Adrenal gland (tissue), 12 donors: Measurements from ENCODE around the gene TIFAB. TPM values are rescaled to one million over a fixed set of nuclear protein-coding genes. Genes with fewer than 3 reads are reported as not detected.

Experiments
- DNase-seq, 7 donors: peaks; one replicate each; pipeline ENCODE4 v3.0.0-alpha.2; 2019 to 2020
- H3K27ac ChIP-seq, 5 donors: fragments of 200-600 bp; sonication (generic) in 4 of 5; 1 replicate in 3 of 5; 2 replicates in 2 of 5; pipeline versions ENCODE4 v1.5.1 to v1.8.0; 2016 to 2020; ENCODE audit warnings: mild to moderate bottlenecking in 1 of 5
- H3K27me3 ChIP-seq: fragments of 200-600 bp; 2 replicates; pipeline ENCODE4 v1.8.0; 2021
- H3K36me3 ChIP-seq, 2 donors: fragments of 200-600 bp; replicated peaks in 1 of 2; 1 replicate in 1 of 2; 2 replicates in 1 of 2; pipeline versions ENCODE4 v1.5.1 to v1.8.0; 2018 to 2022
- H3K4me1 ChIP-seq, 2 donors: fragments of 200-600 bp; replicated peaks in 1 of 2; 1 replicate in 1 of 2; 2 replicates in 1 of 2; pipeline versions ENCODE4 v1.5.1 to v1.8.0; 2018 to 2021
- H3K4me3 ChIP-seq, 4 donors: fragments of 200-600 bp; sonication (generic) in 3 of 4; one replicate each; pipeline ENCODE4 v1.5.1; 2016 to 2018
- H3K9me3 ChIP-seq, 3 donors: fragments of 200-600 bp; sonication (generic) in 1 of 3; replicated peaks in 1 of 3; 1 replicate in 2 of 3; 2 replicates in 1 of 3; pipeline versions ENCODE4 v1.5.1 to v1.8.0; 2016 to 2021
- POLR2A ChIP-seq, 2 donors: fragments of 450-650 bp; IDR thresholded peaks; one replicate each; pipeline ENCODE4 v1.6.1; 2017; ENCODE audit warnings: antibody characterized with exemption in 2 of 2, mild to moderate bottlenecking in 2 of 2, moderate library complexity in 1 of 2
- WGBS, 4 donors: extraction: QIAGEN DNeasy Blood & Tissue Kit in 2 of 4; methylation state at CpG; one replicate each; pipeline versions ENCODE4 v1.1.5 to v1.1.7; 2013 to 2017; 5-methylcytosine and 5-hydroxymethylcytosine counted together
- intact Hi-C, 2 donors: fragments of 100-400 bp; cut with DNase I; formaldehyde crosslinking; loops; one replicate each; pipeline versions ENCODE4 v1.14.1 to v1.15.0; 2022 to 2023
- polyA plus RNA-seq, 3 donors: library from polyadenylated mRNA; stranded (reverse); fragments of 200-250 nt in 2 of 3; fragments of 350-450 nt in 1 of 3; fragmentation: Illumina TruSeq in 1 of 3; extraction: RNeasy Lipid Tissue Mini Kit (QIAGEN cat#74804) in 1 of 3; gene quantifications; one replicate each; pipeline ENCODE4 v1.2.3, GENCODE V29; 2013 to 2014
- total RNA-seq, 9 donors: library from RNA; depleted of rRNA in 4 of 9; stranded (reverse); fragments of >200 nt in 4 of 9; fragments of 120-200 nt in 1 of 9; fragmentation: NEBNext Ultra II Directional in 1 of 9; extraction: Animal tissue kit (Norgen Biotek cat#: 25700) in 1 of 9; gene quantifications; one replicate each; pipeline versions ENCODE4 v1.1.0 to v1.2.4, GENCODE V29; 2013 to 2023
- TF ChIP-seq, protein P1 (sequence below), 6 experiments: fragments of 450-650 bp in 4 of 6; fragments of 200-600 bp in 2 of 6; sonication (generic) in 1 of 6; IDR thresholded peaks; 1 replicate in 5 of 6; 2 replicates in 1 of 6; pipeline versions ENCODE4 v1.5.1 to v1.8.0; 2016 to 2021; ENCODE audit warnings: antibody characterized with exemption in 6 of 6, mild to moderate bottlenecking in 2 of 6, moderate library complexity in 1 of 6
- donor health status: healthy with polysubstance abuse.
- donor health status: Bipolar disorder and iron deficiency.
- donor health status: DM: yes; HTN: yes; CAD: no.
- donor health status: DM: no; HTN: no; CAD: no.
- donor health status: DM: no; HTN: no; CAD: no.
- donor health status: DM: yes; HTN: yes; CAD: no.

TIFAB gene
- total and polyA plus RNA-seq, 12 donors: 0.06 to 0.08 TPM; not detected in 10

DNA sequence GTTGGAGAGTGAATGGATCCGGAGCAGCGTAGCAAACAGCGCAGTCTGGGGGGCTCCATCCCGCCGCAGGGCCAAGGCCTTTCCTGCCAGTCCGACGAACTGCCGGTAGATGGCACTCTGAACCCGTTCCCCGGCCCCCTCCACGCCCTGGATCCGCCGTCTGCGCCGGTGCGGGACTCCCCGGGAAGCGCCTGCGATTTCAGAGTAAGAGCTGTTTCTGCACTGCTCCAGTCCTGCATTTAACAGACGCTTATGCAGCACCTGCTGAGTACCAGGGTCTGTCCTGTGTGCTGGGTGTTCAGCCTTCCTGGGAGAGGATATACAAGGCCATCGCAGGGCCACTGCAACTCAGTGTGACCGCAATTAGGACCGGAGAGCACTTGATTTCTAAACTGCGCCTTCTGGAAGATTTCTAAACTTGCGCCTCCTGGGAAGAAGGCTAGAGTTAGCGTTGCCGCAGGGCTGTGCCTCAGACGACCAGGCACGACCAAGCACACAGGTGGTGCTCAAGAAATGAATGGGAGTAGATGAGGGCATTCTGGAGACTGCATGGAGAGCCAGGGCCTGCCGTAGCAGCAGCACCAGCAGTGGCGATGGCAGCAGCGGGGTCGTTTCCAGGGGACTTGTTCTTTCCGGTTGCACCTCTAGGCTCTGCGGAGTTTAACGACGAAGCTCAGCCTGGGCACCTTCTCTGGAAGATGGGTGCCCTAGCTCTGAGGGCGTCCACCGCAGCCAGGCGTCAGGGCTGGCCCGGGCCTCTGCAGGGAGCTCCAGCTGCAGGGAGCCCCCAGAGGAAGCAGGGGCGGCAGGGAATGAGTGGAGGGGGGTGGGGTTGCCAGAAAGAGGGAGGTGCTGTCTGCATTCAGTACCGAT, 14.3 kb upstream of the TIFAB start:
- intact Hi-C loops: loop anchor here (2.0 to 5.0 kb wide), 2 partner anchors 86 kb away; no protein-coding TSS in a partner anchor
- Histone ChIP-seq H3K27ac (no peak overlapping the region), H3K27me3 (peaks cover 17% of the 10 kb centered on the region), H3K36me3 (no peaks in the 10 kb centered on the region), H3K4me1 (no peaks in the 10 kb centered on the region), H3K9me3 (no peaks in the 10 kb centered on the region), H3K4me3 (no peak overlapping the region)
- WGBS, 4 donors: 12 to 19% (median 16%) methylated on average over 17 to 43 of the region's 43 CpGs
- TF ChIP-seq, protein P1, sequence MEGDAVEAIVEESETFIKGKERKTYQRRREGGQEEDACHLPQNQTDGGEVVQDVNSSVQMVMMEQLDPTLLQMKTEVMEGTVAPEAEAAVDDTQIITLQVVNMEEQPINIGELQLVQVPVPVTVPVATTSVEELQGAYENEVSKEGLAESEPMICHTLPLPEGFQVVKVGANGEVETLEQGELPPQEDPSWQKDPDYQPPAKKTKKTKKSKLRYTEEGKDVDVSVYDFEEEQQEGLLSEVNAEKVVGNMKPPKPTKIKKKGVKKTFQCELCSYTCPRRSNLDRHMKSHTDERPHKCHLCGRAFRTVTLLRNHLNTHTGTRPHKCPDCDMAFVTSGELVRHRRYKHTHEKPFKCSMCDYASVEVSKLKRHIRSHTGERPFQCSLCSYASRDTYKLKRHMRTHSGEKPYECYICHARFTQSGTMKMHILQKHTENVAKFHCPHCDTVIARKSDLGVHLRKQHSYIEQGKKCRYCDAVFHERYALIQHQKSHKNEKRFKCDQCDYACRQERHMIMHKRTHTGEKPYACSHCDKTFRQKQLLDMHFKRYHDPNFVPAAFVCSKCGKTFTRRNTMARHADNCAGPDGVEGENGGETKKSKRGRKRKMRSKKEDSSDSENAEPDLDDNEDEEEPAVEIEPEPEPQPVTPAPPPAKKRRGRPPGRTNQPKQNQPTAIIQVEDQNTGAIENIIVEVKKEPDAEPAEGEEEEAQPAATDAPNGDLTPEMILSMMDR (IDR thresholded peaks at IDR 0.05): peak; percentile 80 to 90 (median 86)
- TF ChIP-seq POLR2A (IDR thresholded peaks at IDR 0.05): no peak
- DNase-seq: peak; percentile 59 to 82 (median 80)

DNA sequence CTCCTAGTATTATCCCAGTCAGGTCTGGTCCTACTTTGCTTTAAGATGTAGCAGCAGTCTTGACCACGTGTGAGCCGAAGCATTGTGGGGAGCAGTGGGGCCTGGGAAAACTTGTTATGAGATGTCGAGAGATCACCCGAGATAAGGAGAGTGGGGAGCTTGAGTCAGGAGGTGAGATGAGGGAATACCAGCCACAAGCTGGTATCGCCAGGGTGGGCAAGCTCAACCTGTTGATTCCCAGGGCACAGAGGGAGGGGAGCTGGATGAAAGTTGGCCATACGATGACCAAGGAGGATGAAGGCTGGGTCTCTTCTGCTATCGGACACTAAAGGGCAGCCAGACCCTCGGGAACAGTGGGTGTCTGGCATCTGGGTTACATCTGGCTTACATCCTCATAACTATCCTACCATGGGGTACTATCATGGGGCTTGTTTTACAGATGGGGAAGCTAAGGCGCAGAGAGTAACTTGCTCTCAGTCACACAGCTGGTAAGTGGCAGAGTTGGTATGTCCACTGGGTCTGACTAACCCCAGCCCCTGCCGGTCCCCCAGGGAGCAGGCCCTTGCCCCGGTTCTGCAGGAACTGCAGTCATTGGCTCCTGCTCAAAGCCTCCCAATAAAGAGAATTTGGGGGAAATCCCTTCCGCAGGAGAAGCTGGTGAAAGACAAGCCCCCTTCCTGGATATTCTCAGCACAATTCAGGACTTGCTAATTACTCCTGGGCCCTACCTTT, 13.4 kb upstream of the TIFAB start:
- Histone ChIP-seq H3K27me3 (peaks cover 17% of the 10 kb centered on the region), H3K4me1 (no peaks in the 10 kb centered on the region), H3K27ac (no peak overlapping the region), H3K4me3 (no peak overlapping the region), H3K9me3 (no peaks in the 10 kb centered on the region), H3K36me3 (no peaks in the 10 kb centered on the region)
- no peak for TF ChIP-seq POLR2A (IDR thresholded peaks at IDR 0.05)
- TF ChIP-seq, protein P1 (IDR thresholded peaks at IDR 0.05): no peak
- 52 to 68% (median 57%) methylated on average over 9 to 12 of the region's 12 CpGs for WGBS, 4 donors
- no peak for DNase-seq
- intact Hi-C loops: loop anchor here (2.0 to 5.0 kb wide), 2 partner anchors 87 kb away; no protein-coding TSS in a partner anchor

DNA sequence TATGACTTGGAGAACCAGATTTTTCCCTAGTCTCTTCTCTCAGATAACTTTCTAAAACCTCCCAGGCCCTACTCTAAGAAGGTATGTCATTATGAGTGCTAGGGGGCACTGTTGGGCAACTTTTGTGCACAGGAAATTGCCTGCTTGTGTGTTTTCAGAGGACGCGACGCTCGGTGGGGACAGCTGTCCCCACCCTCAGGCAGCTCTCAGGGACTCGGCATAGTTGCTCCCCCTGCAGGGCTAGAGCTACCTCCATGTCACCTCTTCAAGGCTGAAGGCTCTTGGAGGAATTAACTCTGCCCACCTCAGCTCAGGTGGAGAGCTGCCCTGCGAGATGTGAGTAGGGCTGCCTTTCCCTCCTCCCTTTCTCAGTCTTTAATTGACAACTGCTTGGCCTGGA, 10.2 kb upstream of the TIFAB start:
- intact Hi-C loops: no loop called here
- H3K36me3 ChIP-seq: no peaks in the 10 kb centered on the region

More for the DNA sequence above, 10.2 kb upstream of the TIFAB start:
- H3K27ac ChIP-seq: no peak overlapping the region
- no peaks in the 10 kb centered on the region for H3K4me1 ChIP-seq
- peak in 6 of 7 donors; percentile 27 to 60 (median 48) for DNase-seq
- H3K4me3 ChIP-seq: no peak overlapping the region
- no peaks in the 10 kb centered on the region for H3K9me3 ChIP-seq
- WGBS, 4 donors: 18 to 28% (median 24%) methylated on average over 6 of the region's 6 CpGs
- no peak for TF ChIP-seq POLR2A (IDR thresholded peaks at IDR 0.05)
- TF ChIP-seq, protein P1 (IDR thresholded peaks at IDR 0.05): peak in 3 of 6 experiments; percentile 29 to 42 (median 31)
- H3K27me3 ChIP-seq: peaks cover 15% of the 10 kb centered on the region
